Heart right ventricle (tissue), 16 donors: ENCODE measurements around the gene RPS6KA5. TPM values are rescaled to one million over a fixed set of nuclear protein-coding genes. Genes with fewer than 3 reads are reported as not detected.
A peak's percentile ranks its signal among the peaks of the same experiment; 100 is the strongest.

Experiments
- ATAC-seq, 8 donors: fragments of 200-7000 bp; cut with Tn5 transposase; one replicate each; pipeline ENCODE4 v1.9.1; 2020; ENCODE audit warnings: mild to moderate bottlenecking in 8 of 8, moderate library complexity in 8 of 8, moderate number of reproducible peaks in 1 of 8
- DNase-seq, 2 donors: peaks; one replicate each; pipeline ENCODE4 v3.0.0-alpha.2; 2020
- H3K27ac ChIP-seq, 10 donors: fragments of 200-600 bp; sonication (generic) in 2 of 10; one replicate each; pipeline versions ENCODE4 v1.5.0 to v1.8.0; 2020 to 2022; ENCODE audit warnings: mild to moderate bottlenecking in 3 of 10
- H3K27me3 ChIP-seq, 7 donors: fragments of 200-600 bp; one replicate each; pipeline ENCODE4 v1.8.0; 2021 to 2022; ENCODE audit warnings: mild to moderate bottlenecking in 2 of 7
- H3K36me3 ChIP-seq, 9 donors: fragments of 200-600 bp; sonication (generic) in 1 of 9; one replicate each; pipeline versions ENCODE4 v1.5.0 to v1.8.0; 2020 to 2022; ENCODE audit warnings: mild to moderate bottlenecking in 2 of 9
- H3K4me1 ChIP-seq, 9 donors: fragments of 200-600 bp; sonication (generic) in 1 of 9; one replicate each; pipeline versions ENCODE4 v1.5.0 to v1.8.0; 2020 to 2022; ENCODE audit warnings: mild to moderate bottlenecking in 4 of 9
- H3K4me3 ChIP-seq, 10 donors: fragments of 200-600 bp; sonication (generic) in 2 of 10; one replicate each; pipeline versions ENCODE4 v1.5.0 to v1.8.0; 2020 to 2022; ENCODE audit warnings: mild to moderate bottlenecking in 7 of 10, moderate library complexity in 2 of 10
- H3K9me3 ChIP-seq, 11 donors: fragments of 200-600 bp in 10 of 11; sonication (generic) in 2 of 11; one replicate each; pipeline versions ENCODE4 v1.5.0 to v1.8.0; 2013 to 2022; ENCODE audit warnings: mild to moderate bottlenecking in 2 of 11, control low read depth in 1 of 11, moderate library complexity in 1 of 11
- CTCF ChIP-seq, 9 donors: fragments of 200-600 bp; sonication (generic) in 2 of 9; IDR thresholded peaks; one replicate each; pipeline versions ENCODE4 v1.5.0 to v1.8.0; 2021 to 2022; ENCODE audit warnings: antibody characterized with exemption in 9 of 9, mild to moderate bottlenecking in 5 of 9, moderate library complexity in 1 of 9
- WGBS, 2 donors: extraction: QIAGEN DNeasy Blood & Tissue Kit; methylation state at CpG; one replicate each; pipeline ENCODE4 v1.1.7; 2013; ENCODE audit warnings: inconsistent platforms in 1 of 2; 5-methylcytosine and 5-hydroxymethylcytosine counted together
- intact Hi-C, 10 donors: fragments of 100-400 bp; cut with DNase I; formaldehyde crosslinking; loops; one replicate each; pipeline versions ENCODE4 v1.11.1 to v1.14.2; 2022
- polyA plus RNA-seq, 2 donors: library from polyadenylated mRNA; stranded (reverse); fragments of 200-250 nt; gene quantifications; one replicate each; pipeline ENCODE4 v1.2.3, GENCODE V29; 2013
- total RNA-seq, 10 donors: library from RNA; stranded (reverse); fragmentation: NEBNext Ultra II Directional in 3 of 10; extraction: Animal tissue kit (Norgen Biotek cat#: 25700) in 3 of 10; gene quantifications; one replicate each; pipeline versions ENCODE4 v1.2.1 to v1.2.4, GENCODE V29; 2021 to 2023
- donor health status: Arrhythmogenic right ventricular cardiomyopathy.
- donor health status: ischemic (EF 13 %, LVEDD 7.1; RV severe dilation, severe dysfunction).
- donor health status: healthy with polysubstance abuse.
- donor health status: DM: no; HTN: yes; CAD: no.
- donor health status: DM: no; HTN: no; CAD: no.
- donor health status: ischemic (EF 25% LVEDD 6.9; RV normal size, moderate dysfunction).
- donor health status: ischemic (EF 25% LVEDD 5.7; RV mildly dilated, moderate dysfunction).
- donor health status: healthy.
- donor health status: DM: yes; HTN: yes; CAD: no.
- donor health status: Ischemic cardiomyopathy.
- donor health status: ischemic (EF 35%, LVEDD 5.7; RV mildly dilated, moderate dysfunction).
- donor health status: nonischemic (EF 11% LVEDD 7.7; RV severe dilation, severe dysfunction).
- donor health status: DM: yes; HTN: yes; CAD: no.
- donor health status: PGD.
- donor health status: ischemic (EF 29% LVEDD 5.4; RV normal size, mild dysfunction).
- donor health status: nonischemic (EF 23%, LVEDD 6.1; RV moderate dilation, normal function).

The RPS6KA5 gene
- total and polyA plus RNA-seq, 12 donors: 0.84 to 22.5 (median 9.2) TPM

- intact Hi-C loops: loop anchor here in 1 of 10 donors (10.0 kb wide), 1 partner anchor 526 kb away; no protein-coding TSS in a partner anchor
- no peak for ATAC-seq
Observed at GRCh38 chr14:90820958-90821357, 239.5 kb downstream of the RPS6KA5 start.

GRCh38 chr14:90819734-90820393 lies 240.6 kb downstream of the RPS6KA5 start:
- WGBS, 2 donors: 89 to 91% methylated on average over 5 of the region's 5 CpGs
- H3K27me3 ChIP-seq: no peaks in the 10 kb centered on the region
- H3K36me3 ChIP-seq: no peaks in the 10 kb centered on the region
- peaks cover 0 to 25% (median 15%) of the 10 kb centered on the region in 11 donors for H3K9me3 ChIP-seq
- ATAC-seq (no peak), DNase-seq (no peak)
- no peak overlapping the region for H3K4me3 ChIP-seq
- intact Hi-C loops: loop anchor here in 3 of 10 donors (5.0 to 10.0 kb wide), 3 partner anchors 63 to 525 kb away; no protein-coding TSS in a partner anchor
- TF ChIP-seq CTCF (IDR thresholded peaks at IDR 0.05): no peak
- peaks cover 0 to 12% (median 5%) of the 10 kb centered on the region in 9 donors for H3K4me1 ChIP-seq
- no peak overlapping the region for H3K27ac ChIP-seq

More at GRCh38 chr14:90820958-90821357, 239.5 kb downstream of the RPS6KA5 start:
- Histone ChIP-seq H3K27ac (no peak overlapping the region), H3K4me3 (no peak overlapping the region), H3K9me3 (peaks cover 0 to 28% (median 15%) of the 10 kb centered on the region in 11 donors), H3K27me3 (no peaks in the 10 kb centered on the region), H3K36me3 (no peaks in the 10 kb centered on the region), H3K4me1 (peaks cover 0 to 5% (median 0%) of the 10 kb centered on the region in 9 donors)
- WGBS, 2 donors: 71 to 74% methylated on average over 11 of the region's 11 CpGs
- TF ChIP-seq CTCF (IDR thresholded peaks at IDR 0.05): no peak
- DNase-seq: no peak

GRCh38 chr14:90818715-90819114 lies 241.7 kb downstream of the RPS6KA5 start:
- no peak for TF ChIP-seq CTCF (IDR thresholded peaks at IDR 0.05)
- intact Hi-C loops: loop anchor here in 2 of 10 donors (5.0 kb wide), 2 partner anchors 61 to 516 kb away; no protein-coding TSS in a partner anchor
- H3K27ac ChIP-seq: no peak overlapping the region
- H3K27me3 ChIP-seq: no peaks in the 10 kb centered on the region
- H3K4me1 ChIP-seq: peaks cover 3 to 23% (median 14%) of the 10 kb centered on the region in 9 donors
- ATAC-seq (no peak), DNase-seq (no peak)
- no peaks in the 10 kb centered on the region for H3K36me3 ChIP-seq
- H3K4me3 ChIP-seq: no peak overlapping the region
- H3K9me3 ChIP-seq: peaks cover 0 to 13% (median 9%) of the 10 kb centered on the region in 11 donors
- 87 to 89% methylated on average over 3 of the region's 3 CpGs for WGBS, 2 donors

- intact Hi-C loops: loop anchor here in 2 of 10 donors (2.0 to 5.0 kb wide), 3 partner anchors 58 to 515 kb away; no protein-coding TSS in a partner anchor
- peak in 4 of 9 donors; percentile 5 to 33 (median 20) for TF ChIP-seq CTCF (IDR thresholded peaks at IDR 0.05)
Observed at GRCh38 chr14:90816681-90817436, 243.6 kb downstream of the RPS6KA5 start.

More at GRCh38 chr14:90816681-90817436, 243.6 kb downstream of the RPS6KA5 start:
- Histone ChIP-seq H3K27ac (peak overlapping the region in 1 of 10 donors; percentile 34), H3K27me3 (no peaks in the 10 kb centered on the region), H3K4me1 (peaks cover 3 to 34% (median 16%) of the 10 kb centered on the region in 9 donors), H3K9me3 (no peaks in the 10 kb centered on the region), H3K4me3 (peak overlapping the region in 3 of 10 donors; percentile 31 to 32 (median 32)), H3K36me3 (no peaks in the 10 kb centered on the region)
- ATAC-seq (peak in 7 of 8 donors; percentile 9 to 38 (median 16)), DNase-seq (no peak)
- WGBS, 2 donors: 47 to 50% methylated on average over 16 of the region's 16 CpGs
